Neural cell (in vitro differentiated cells): ENCODE data around the gene MSMB. TPM values are rescaled to one million over a fixed set of nuclear protein-coding genes. Genes with fewer than 3 reads are reported as not detected.
"Not testable (repeated sequence)": the region's sequence is repeated elsewhere in the genome, so short reads cannot be mapped to it uniquely, and the experiment has no call there.

Experiments used
- H2AFZ ChIP-seq: fragments of 200-600, 300-800 bp; sonication (generic), shearing (Covaris generic); 2 replicates; pipeline ENCODE4 v1.6.0; 2014; ENCODE audit warnings: low read depth, mild to moderate bottlenecking, antibody characterized with exemption, low read length, moderate library complexity
- H3F3A ChIP-seq: fragments of 200-600 bp; shearing (Covaris generic); 2 replicates; pipeline ENCODE4 v1.6.1; 2016; ENCODE audit warnings: mild to moderate bottlenecking, moderate library complexity, mixed read lengths, antibody characterized with exemption, low read length; ENCODE audit not compliant: insufficient read depth, poor library complexity, severe bottlenecking
- H3K27ac ChIP-seq: fragments of 200-600, 300-800 bp; sonication (generic), shearing (Covaris generic); 2 replicates; pipeline ENCODE4 v1.5.1; 2014; ENCODE audit warnings: mild to moderate bottlenecking, low read length, moderate library complexity
- H3K27me3 ChIP-seq: fragments of 300-800, 200-600 bp; sonication (generic), shearing (Covaris generic); 2 replicates; pipeline ENCODE4 v1.6.0; 2014; ENCODE audit warnings: mild to moderate bottlenecking, low read depth, low read length, moderate library complexity; ENCODE audit not compliant: insufficient read depth
- H3K36me3 ChIP-seq: fragments of 300-800, 200-600 bp; sonication (generic), shearing (Covaris generic); 2 replicates; pipeline ENCODE4 v1.5.1; 2014; ENCODE audit warnings: mild to moderate bottlenecking, antibody characterized with exemption, low read length, moderate library complexity; ENCODE audit not compliant: insufficient read depth
- H3K4me2 ChIP-seq: fragments of 300-800, 200-600 bp; sonication (generic), shearing (Covaris generic); 2 replicates; pipeline ENCODE4 v1.6.0; 2014; ENCODE audit warnings: mild to moderate bottlenecking, low read length
- H3K4me3 ChIP-seq: fragments of 300-800, 200-600 bp; sonication (generic), shearing (Covaris generic); 2 replicates; pipeline ENCODE4 v1.5.1; 2014; ENCODE audit warnings: mild to moderate bottlenecking, low read length, moderate library complexity
- H3K79me2 ChIP-seq: fragments of 200-600 bp; shearing (Covaris generic); replicated peaks from 2 replicates; pipeline ENCODE4 v1.6.0; 2014; ENCODE audit warnings: mild to moderate bottlenecking, low read length, moderate library complexity; ENCODE audit not compliant: insufficient read depth
- H3K9ac ChIP-seq: fragments of 300-800, 200-600 bp; sonication (generic), shearing (Covaris generic); 2 replicates; pipeline ENCODE4 v1.6.1; 2016; ENCODE audit warnings: mild to moderate bottlenecking, low read length, mixed read lengths
- H3K9me2 ChIP-seq: fragments of 200-600 bp; shearing (Covaris generic); 2 replicates; pipeline ENCODE4 v1.6.1; 2016; ENCODE audit warnings: mild to moderate bottlenecking, low read length, mixed read lengths; ENCODE audit not compliant: insufficient read depth
- H3K9me3 ChIP-seq: fragments of 200-600, 300-800 bp; sonication (generic), shearing (Covaris generic); 2 replicates; pipeline ENCODE4 v1.6.1; 2016; ENCODE audit warnings: mild to moderate bottlenecking, mixed run types, low read length, moderate library complexity, mixed read lengths
- H4K20me1 ChIP-seq: fragments of 200-600 bp; shearing (Covaris generic); 2 replicates; pipeline ENCODE4 v1.6.1; 2016; ENCODE audit warnings: mild to moderate bottlenecking, mixed run types; ENCODE audit not compliant: insufficient read depth
- EP300 ChIP-seq: fragments of 450-650 bp; conservative IDR thresholded peaks from 2 replicates; pipeline ENCODE4 v1.6.1; 2014; ENCODE audit warnings: antibody characterized with exemption, mild to moderate bottlenecking, moderate library complexity; ENCODE audit not compliant: poor library complexity, severe bottlenecking
- EZH2 ChIP-seq: fragments of 200-600, 300-800 bp; shearing (Covaris generic), sonication (generic); IDR thresholded peaks from 2 replicates; pipeline ENCODE4 v1.6.1; 2014; ENCODE audit warnings: antibody characterized with exemption, low read length, borderline replicate concordance, mild to moderate bottlenecking; ENCODE audit not compliant: insufficient read depth, poor library complexity, severe bottlenecking
- MXI1 ChIP-seq: fragments of 450-650 bp; conservative IDR thresholded peaks from 2 replicates; pipeline ENCODE4 v1.6.1; 2014; ENCODE audit warnings: antibody characterized with exemption, mild to moderate bottlenecking; ENCODE audit not compliant: poor library complexity, severe bottlenecking
- POLR2AphosphoS5 ChIP-seq: IDR thresholded peaks from 2 replicates; pipeline ENCODE4 v1.6.1; 2012
- RAD21 ChIP-seq: fragments of 450-650 bp; conservative IDR thresholded peaks from 2 replicates; pipeline ENCODE4 v1.6.1; 2014; ENCODE audit warnings: antibody characterized with exemption, mild to moderate bottlenecking, moderate library complexity
- SMC3 ChIP-seq: fragments of 450-650 bp; conservative IDR thresholded peaks from 2 replicates; pipeline ENCODE4 v1.6.1; 2014; ENCODE audit warnings: antibody characterized with exemption, mild to moderate bottlenecking, moderate library complexity; ENCODE audit not compliant: poor library complexity
- TAF1 ChIP-seq: IDR thresholded peaks from 2 replicates; pipeline ENCODE4 v1.6.1; 2012; ENCODE audit warnings: low read depth
- polyA plus RNA-seq: library from polyadenylated mRNA; depleted of rRNA; stranded (reverse); fragments of >200 nt; gene quantifications from 2 replicates; pipeline ENCODE4 v1.2.3, GENCODE V29; 2014
- TF ChIP-seq, protein P1 (sequence below): fragments of 450-650 bp; IDR thresholded peaks from 2 replicates; pipeline ENCODE4 v1.5.1; 2014; ENCODE audit warnings: antibody characterized with exemption, mild to moderate bottlenecking, moderate library complexity; ENCODE audit not compliant: poor library complexity, severe bottlenecking
- TF ChIP-seq, protein P2 (sequence below): IDR thresholded peaks from 2 replicates; pipeline ENCODE4 v1.6.1; 2012; ENCODE audit warnings: borderline replicate concordance

MSMB gene
- polyA plus RNA-seq, 1 donor from 2014 or later = not detected

DNA sequence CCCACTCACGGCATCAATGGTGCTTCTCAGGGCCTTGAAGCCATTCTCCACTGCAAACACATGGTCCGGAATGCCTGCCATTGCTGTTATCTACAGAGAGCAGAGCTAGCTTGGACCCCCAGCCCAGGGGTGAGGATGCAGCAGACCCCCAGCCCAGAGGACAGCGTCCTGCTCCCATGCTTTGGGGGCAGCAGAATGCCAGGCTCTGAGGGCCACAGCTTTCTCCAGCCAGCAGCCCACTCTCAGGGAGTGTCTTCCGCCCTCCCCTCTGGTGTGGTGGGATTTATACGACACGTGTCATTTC is 48.1 kb upstream of the MSMB start:
- Histone ChIP-seq H3K27ac (no peak overlapping the region), H3K36me3 (no peaks in the 10 kb centered on the region), H3K4me3 (no peak overlapping the region), H3F3A (no peaks in the 10 kb centered on the region), H3K9me2 (no peaks in the 10 kb centered on the region), H4K20me1 (no peaks in the 10 kb centered on the region), H3K27me3 (no peaks in the 10 kb centered on the region), H3K9ac (no peak overlapping the region), H3K79me2 (no peaks in the 10 kb centered on the region), H3K9me3 (no peaks in the 10 kb centered on the region), H2AFZ (no peak overlapping the region), H3K4me2 (no peak overlapping the region)
- TF ChIP-seq EZH2 (no peak), POLR2AphosphoS5 (no peak), MXI1 (no peak), EP300 (no peak), RAD21 (no peak), SMC3 (no peak), TAF1 (no peak)
- TF ChIP-seq, protein P1, sequence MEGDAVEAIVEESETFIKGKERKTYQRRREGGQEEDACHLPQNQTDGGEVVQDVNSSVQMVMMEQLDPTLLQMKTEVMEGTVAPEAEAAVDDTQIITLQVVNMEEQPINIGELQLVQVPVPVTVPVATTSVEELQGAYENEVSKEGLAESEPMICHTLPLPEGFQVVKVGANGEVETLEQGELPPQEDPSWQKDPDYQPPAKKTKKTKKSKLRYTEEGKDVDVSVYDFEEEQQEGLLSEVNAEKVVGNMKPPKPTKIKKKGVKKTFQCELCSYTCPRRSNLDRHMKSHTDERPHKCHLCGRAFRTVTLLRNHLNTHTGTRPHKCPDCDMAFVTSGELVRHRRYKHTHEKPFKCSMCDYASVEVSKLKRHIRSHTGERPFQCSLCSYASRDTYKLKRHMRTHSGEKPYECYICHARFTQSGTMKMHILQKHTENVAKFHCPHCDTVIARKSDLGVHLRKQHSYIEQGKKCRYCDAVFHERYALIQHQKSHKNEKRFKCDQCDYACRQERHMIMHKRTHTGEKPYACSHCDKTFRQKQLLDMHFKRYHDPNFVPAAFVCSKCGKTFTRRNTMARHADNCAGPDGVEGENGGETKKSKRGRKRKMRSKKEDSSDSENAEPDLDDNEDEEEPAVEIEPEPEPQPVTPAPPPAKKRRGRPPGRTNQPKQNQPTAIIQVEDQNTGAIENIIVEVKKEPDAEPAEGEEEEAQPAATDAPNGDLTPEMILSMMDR = no peak
- TF ChIP-seq, protein P2, sequence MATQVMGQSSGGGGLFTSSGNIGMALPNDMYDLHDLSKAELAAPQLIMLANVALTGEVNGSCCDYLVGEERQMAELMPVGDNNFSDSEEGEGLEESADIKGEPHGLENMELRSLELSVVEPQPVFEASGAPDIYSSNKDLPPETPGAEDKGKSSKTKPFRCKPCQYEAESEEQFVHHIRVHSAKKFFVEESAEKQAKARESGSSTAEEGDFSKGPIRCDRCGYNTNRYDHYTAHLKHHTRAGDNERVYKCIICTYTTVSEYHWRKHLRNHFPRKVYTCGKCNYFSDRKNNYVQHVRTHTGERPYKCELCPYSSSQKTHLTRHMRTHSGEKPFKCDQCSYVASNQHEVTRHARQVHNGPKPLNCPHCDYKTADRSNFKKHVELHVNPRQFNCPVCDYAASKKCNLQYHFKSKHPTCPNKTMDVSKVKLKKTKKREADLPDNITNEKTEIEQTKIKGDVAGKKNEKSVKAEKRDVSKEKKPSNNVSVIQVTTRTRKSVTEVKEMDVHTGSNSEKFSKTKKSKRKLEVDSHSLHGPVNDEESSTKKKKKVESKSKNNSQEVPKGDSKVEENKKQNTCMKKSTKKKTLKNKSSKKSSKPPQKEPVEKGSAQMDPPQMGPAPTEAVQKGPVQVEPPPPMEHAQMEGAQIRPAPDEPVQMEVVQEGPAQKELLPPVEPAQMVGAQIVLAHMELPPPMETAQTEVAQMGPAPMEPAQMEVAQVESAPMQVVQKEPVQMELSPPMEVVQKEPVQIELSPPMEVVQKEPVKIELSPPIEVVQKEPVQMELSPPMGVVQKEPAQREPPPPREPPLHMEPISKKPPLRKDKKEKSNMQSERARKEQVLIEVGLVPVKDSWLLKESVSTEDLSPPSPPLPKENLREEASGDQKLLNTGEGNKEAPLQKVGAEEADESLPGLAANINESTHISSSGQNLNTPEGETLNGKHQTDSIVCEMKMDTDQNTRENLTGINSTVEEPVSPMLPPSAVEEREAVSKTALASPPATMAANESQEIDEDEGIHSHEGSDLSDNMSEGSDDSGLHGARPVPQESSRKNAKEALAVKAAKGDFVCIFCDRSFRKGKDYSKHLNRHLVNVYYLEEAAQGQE = no peak

DNA sequence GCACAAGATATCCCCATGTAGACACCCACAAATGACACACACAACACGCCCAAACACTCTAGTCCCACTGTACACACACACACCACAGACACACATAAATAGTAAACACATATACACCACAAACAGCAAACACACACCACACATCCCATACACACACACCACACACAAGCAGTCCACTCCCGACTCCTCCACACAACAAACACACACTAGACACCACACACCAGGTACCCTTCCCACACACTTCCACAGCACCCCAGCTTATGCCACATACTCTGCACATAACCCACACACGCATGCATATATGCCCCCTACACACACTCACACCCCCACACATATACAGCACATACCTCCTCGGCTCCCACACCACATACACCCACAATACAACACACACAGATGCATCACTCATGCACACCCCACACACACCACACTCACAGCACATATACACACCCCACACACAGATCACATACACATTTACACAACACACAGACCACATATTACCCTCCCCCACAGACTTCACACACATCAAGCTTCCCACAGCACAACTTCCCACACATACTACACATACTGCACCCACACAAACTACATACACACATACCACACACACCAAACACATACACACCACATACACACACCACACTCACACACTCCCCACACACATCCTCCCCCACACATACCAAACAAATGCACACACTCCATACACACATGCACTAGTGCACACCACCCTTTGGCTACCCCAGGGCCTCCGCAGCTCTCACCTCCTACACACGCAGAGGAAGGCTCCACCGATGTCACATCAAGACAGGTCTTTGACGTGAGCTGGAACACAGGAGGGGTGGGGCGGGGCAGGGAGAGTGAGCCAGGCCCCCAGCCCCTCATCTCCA is 47.5 kb upstream of the MSMB start:
- not testable (repeated sequence) for H3K27ac ChIP-seq, H3F3A ChIP-seq, H2AFZ ChIP-seq, H3K79me2 ChIP-seq, H3K4me3 ChIP-seq, H3K9me3 ChIP-seq, H3K4me2 ChIP-seq, H3K27me3 ChIP-seq, H3K9me2 ChIP-seq, H4K20me1 ChIP-seq, H3K9ac ChIP-seq, H3K36me3 ChIP-seq
